Measurements from ENCODE around the gene CACNA2D4.

The CACNA2D4 gene

GRCh38 chr12:1767407-1768090, 150.9 kb downstream of the CACNA2D4 start:
- no peak for TF ChIP-seq CTCF (IDR thresholded peaks at IDR 0.05; ENCODE audit: insufficient read depth, missing control alignments)
- peak; percentile 29 for FAIRE-seq
- no peak for DNase-seq (ENCODE audit: insufficient read length, low spot score)

- DNase-seq (ENCODE audit: insufficient read length, low spot score) (no peak), FAIRE-seq (no peak)
- TF ChIP-seq CTCF (IDR thresholded peaks at IDR 0.05; ENCODE audit: insufficient read depth, missing control alignments) = no peak
Observed at GRCh38 chr12:1766110-1766509, 152.3 kb downstream of the CACNA2D4 start.

- no peak for TF ChIP-seq CTCF (IDR thresholded peaks at IDR 0.05; ENCODE audit: insufficient read depth, missing control alignments)
- DNase-seq (ENCODE audit: insufficient read length, low spot score) = no peak
- no peak for FAIRE-seq
Observed at GRCh38 chr12:1763153-1763552, 155.3 kb downstream of the CACNA2D4 start.

- FAIRE-seq (no peak), DNase-seq (ENCODE audit: insufficient read length, low spot score) (no peak)
- no peak for TF ChIP-seq CTCF (IDR thresholded peaks at IDR 0.05; ENCODE audit: insufficient read depth, missing control alignments)
Observed at GRCh38 chr12:1761857-1762256, 156.6 kb downstream of the CACNA2D4 start.

- no peak for TF ChIP-seq CTCF (IDR thresholded peaks at IDR 0.05; ENCODE audit: insufficient read depth, missing control alignments)
- DNase-seq (ENCODE audit: insufficient read length, low spot score) (no peak), FAIRE-seq (no peak)
Observed at GRCh38 chr12:1760566-1761382, 157.7 kb downstream of the CACNA2D4 start.

GRCh38 chr12:1758887-1759286, 159.6 kb downstream of the CACNA2D4 start:
- FAIRE-seq (no peak), DNase-seq (ENCODE audit: insufficient read length, low spot score) (no peak)
- TF ChIP-seq CTCF (IDR thresholded peaks at IDR 0.05; ENCODE audit: insufficient read depth, missing control alignments) = no peak

- TF ChIP-seq CTCF (IDR thresholded peaks at IDR 0.05; ENCODE audit: insufficient read depth, missing control alignments) = no peak
- FAIRE-seq = no peak
- no peak for DNase-seq (ENCODE audit: insufficient read length, low spot score)
Observed at GRCh38 chr12:1758376-1758775, 160.1 kb downstream of the CACNA2D4 start.
